T-helper 17 cell (primary cell): Measurements from ENCODE around the gene PLA2R1. TPM values are rescaled to one million over a fixed set of nuclear protein-coding genes. Genes with fewer than 3 reads are reported as not detected.
A peak's percentile ranks its signal among the peaks of the same experiment; 100 is the strongest.

Source experiments
- ATAC-seq: fragments of 150-1000 bp; cut with Tn5 transposase; 2 replicates; pipeline ENCODE4 v1.10.0; 2021; ENCODE audit warnings: mild to moderate bottlenecking, moderate library complexity
- DNase-seq, 3 donors: peaks; one replicate each; pipeline versions ENCODE4 v3.0.0 to v3.0.0-alpha.2; 2020 to 2021
- H3K9me3 ChIP-seq: one replicate; pipeline ENCODE4 v1.7.0; 2013; ENCODE audit warnings: low read length, mild to moderate bottlenecking; ENCODE audit not compliant: control insufficient read depth, poor library complexity, severe bottlenecking
- H3K27ac Mint-ChIP-seq: one replicate; pipeline ENCODE4 v1.8.0; 2022; ENCODE audit warnings: mild to moderate bottlenecking, moderate library complexity, mixed read lengths
- H3K27me3 Mint-ChIP-seq: one replicate; pipeline ENCODE4 v1.8.0; 2022; ENCODE audit warnings: mixed read lengths
- H3K36me3 Mint-ChIP-seq: one replicate; pipeline ENCODE4 v1.8.0; 2022; ENCODE audit warnings: low read depth, mixed read lengths
- H3K4me1 Mint-ChIP-seq: one replicate; pipeline ENCODE4 v1.8.0; 2022; ENCODE audit warnings: mild to moderate bottlenecking, mixed read lengths
- H3K4me3 Mint-ChIP-seq: one replicate; pipeline ENCODE4 v1.8.0; 2022; ENCODE audit warnings: mild to moderate bottlenecking, moderate library complexity, mixed read lengths
- total RNA-seq, 4 donors: library from RNA in 2 of 4; stranded (reverse) in 2 of 4; gene quantifications; one replicate each; pipeline ENCODE4 v1.2.3 and lab custom pipeline; 2022 to 2026

Gene PLA2R1
- total RNA-seq, 2 donors from 2014 or later: not detected

GRCh38 chr2:159942146-159942545 is 120.3 kb downstream of the PLA2R1 start:
- no peak for ATAC-seq
- no peaks in the 10 kb centered on the region for H3K9me3 ChIP-seq
- H3K4me1 Mint-ChIP-seq: no peaks in the 10 kb centered on the region
- H3K27me3 Mint-ChIP-seq: peaks cover 7% of the 10 kb centered on the region
- H3K27ac Mint-ChIP-seq: no peak overlapping the region
- no peaks in the 10 kb centered on the region for H3K36me3 Mint-ChIP-seq
- DNase-seq: no peak
- H3K4me3 Mint-ChIP-seq: no peak overlapping the region

DNA sequence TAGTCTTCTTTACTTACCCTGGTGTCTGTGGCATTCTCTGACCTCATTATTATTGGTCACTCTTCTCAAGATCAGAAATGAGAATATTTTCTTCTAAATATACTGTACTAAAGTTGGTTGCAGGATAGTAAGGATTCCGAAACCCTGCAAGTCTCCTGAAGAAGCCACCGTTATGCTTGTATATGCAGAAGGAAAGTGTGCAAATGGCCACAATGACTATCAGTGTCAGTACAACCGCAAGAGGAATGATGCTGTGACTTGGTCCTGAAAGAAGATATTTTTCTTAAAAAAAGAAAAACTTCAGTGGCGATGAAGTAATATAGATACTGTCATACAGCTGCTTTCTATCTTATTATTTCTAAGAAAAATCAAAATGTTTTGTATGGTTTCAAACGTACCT is 120.7 kb downstream of the PLA2R1 start:
- Mint-ChIP-seq H3K27me3 (peaks cover 8% of the 10 kb centered on the region), H3K36me3 (no peaks in the 10 kb centered on the region), H3K4me3 (no peak overlapping the region), H3K4me1 (no peaks in the 10 kb centered on the region), H3K27ac (no peak overlapping the region)
- no peaks in the 10 kb centered on the region for H3K9me3 ChIP-seq
- DNase-seq (no peak), ATAC-seq (no peak)

DNA sequence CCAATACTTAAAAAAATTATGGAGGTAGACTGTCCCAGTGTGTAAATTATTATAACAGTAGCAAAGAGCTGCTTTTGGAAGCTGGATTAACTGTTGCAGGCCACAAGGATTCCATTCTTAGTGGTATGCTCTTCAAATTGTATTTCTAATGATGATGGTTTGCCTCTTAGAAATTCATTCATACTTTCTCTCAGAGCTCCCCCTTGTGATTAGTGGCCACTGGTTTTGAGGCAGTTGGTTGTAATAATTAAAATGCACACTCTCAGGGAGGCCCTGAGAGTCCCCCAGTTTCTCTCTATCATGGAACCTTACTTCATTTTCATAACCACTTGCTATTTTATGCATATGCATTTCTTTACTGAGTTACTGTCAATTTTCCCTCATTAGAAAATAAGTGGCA is 122.5 kb downstream of the PLA2R1 start:
- no peaks in the 10 kb centered on the region for H3K9me3 ChIP-seq
- DNase-seq (no peak), ATAC-seq (no peak)
- Mint-ChIP-seq H3K27ac (no peak overlapping the region), H3K27me3 (peaks cover 13% of the 10 kb centered on the region), H3K36me3 (peaks cover 2% of the 10 kb centered on the region), H3K4me1 (no peaks in the 10 kb centered on the region), H3K4me3 (no peak overlapping the region)

DNA sequence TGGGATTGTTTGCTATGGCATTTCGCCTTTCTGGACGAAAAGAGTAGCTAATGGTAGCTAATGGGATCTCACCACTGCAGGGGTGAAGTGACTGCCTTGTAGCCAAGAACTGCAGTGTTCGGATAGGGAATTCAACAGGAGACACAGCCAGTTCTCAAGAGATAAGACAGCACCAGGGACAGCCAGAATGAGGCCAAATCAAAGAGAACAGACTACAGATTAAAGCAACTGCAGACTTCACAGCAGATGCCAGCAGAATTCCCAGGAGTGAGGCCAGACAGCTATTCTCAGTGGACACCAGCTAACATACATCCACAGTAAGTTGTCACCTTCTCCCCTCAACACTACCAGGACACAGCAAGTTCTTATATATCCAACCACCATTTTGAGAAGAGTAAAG is 124.0 kb downstream of the PLA2R1 start:
- H3K27ac Mint-ChIP-seq: no peak overlapping the region
- H3K4me3 Mint-ChIP-seq: no peak overlapping the region
- ATAC-seq (no peak), DNase-seq (no peak)
- H3K27me3 Mint-ChIP-seq: peaks cover 15% of the 10 kb centered on the region
- H3K36me3 Mint-ChIP-seq: peaks cover 2% of the 10 kb centered on the region
- H3K4me1 Mint-ChIP-seq: no peaks in the 10 kb centered on the region
- H3K9me3 ChIP-seq: no peaks in the 10 kb centered on the region

GRCh38 chr2:159936471-159936870 is 125.9 kb downstream of the PLA2R1 start:
- no peak for DNase-seq
- Mint-ChIP-seq H3K4me1 (peaks cover 2% of the 10 kb centered on the region), H3K27me3 (peaks cover 15% of the 10 kb centered on the region), H3K36me3 (peaks cover 2% of the 10 kb centered on the region), H3K4me3 (no peak overlapping the region), H3K27ac (no peak overlapping the region)
- ATAC-seq: no peak
- no peaks in the 10 kb centered on the region for H3K9me3 ChIP-seq

DNA sequence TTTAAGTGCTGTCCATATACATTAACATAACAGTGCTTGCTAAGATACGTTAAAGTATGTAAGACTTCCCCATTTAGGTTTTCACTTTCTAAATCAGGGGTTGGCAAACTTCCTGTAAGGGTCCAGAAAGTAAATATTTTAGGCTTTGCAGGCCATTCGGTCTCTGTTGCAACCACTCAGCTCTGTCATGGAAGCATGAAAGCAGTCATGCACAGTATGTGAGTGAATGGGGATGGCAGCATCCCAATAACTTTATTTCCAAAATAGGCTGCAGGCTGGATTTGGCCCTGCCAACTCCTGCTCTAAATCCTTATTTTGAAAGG is 128.7 kb downstream of the PLA2R1 start:
- H3K27ac Mint-ChIP-seq: no peak overlapping the region
- H3K4me3 Mint-ChIP-seq: no peak overlapping the region
- peaks cover 2% of the 10 kb centered on the region for H3K36me3 Mint-ChIP-seq
- ATAC-seq (no peak), DNase-seq (no peak)
- peaks cover 15% of the 10 kb centered on the region for H3K27me3 Mint-ChIP-seq
- H3K9me3 ChIP-seq: no peaks in the 10 kb centered on the region
- peaks cover 2% of the 10 kb centered on the region for H3K4me1 Mint-ChIP-seq

GRCh38 chr2:159933040-159933726 is 129.2 kb downstream of the PLA2R1 start:
- Mint-ChIP-seq H3K4me3 (no peak overlapping the region), H3K36me3 (peaks cover 2% of the 10 kb centered on the region), H3K27me3 (peaks cover 15% of the 10 kb centered on the region), H3K27ac (no peak overlapping the region), H3K4me1 (peaks cover 2% of the 10 kb centered on the region)
- DNase-seq (no peak), ATAC-seq (no peak)
- H3K9me3 ChIP-seq: no peaks in the 10 kb centered on the region

- H3K27ac Mint-ChIP-seq: no peak overlapping the region
- no peak overlapping the region for H3K4me3 Mint-ChIP-seq
- peaks cover 8% of the 10 kb centered on the region for H3K4me1 Mint-ChIP-seq
- peaks cover 29% of the 10 kb centered on the region for H3K27me3 Mint-ChIP-seq
- DNase-seq (no peak), ATAC-seq (no peak)
- peaks cover 3% of the 10 kb centered on the region for H3K36me3 Mint-ChIP-seq
- H3K9me3 ChIP-seq: no peaks in the 10 kb centered on the region
Measured at GRCh38 chr2:159926695-159927094, 135.7 kb downstream of the PLA2R1 start.

GRCh38 chr2:159925975-159926374 is 136.4 kb downstream of the PLA2R1 start:
- Mint-ChIP-seq H3K4me1 (peaks cover 12% of the 10 kb centered on the region), H3K27ac (no peak overlapping the region), H3K27me3 (peaks cover 35% of the 10 kb centered on the region), H3K36me3 (peaks cover 3% of the 10 kb centered on the region), H3K4me3 (no peak overlapping the region)
- H3K9me3 ChIP-seq: no peaks in the 10 kb centered on the region
- no peak for ATAC-seq
- no peak for DNase-seq

- peaks cover 6% of the 10 kb centered on the region for H3K36me3 Mint-ChIP-seq
- peaks cover 15% of the 10 kb centered on the region for H3K4me1 Mint-ChIP-seq
- ATAC-seq (no peak), DNase-seq (no peak)
- no peak overlapping the region for H3K4me3 Mint-ChIP-seq
- H3K9me3 ChIP-seq: no peaks in the 10 kb centered on the region
- no peak overlapping the region for H3K27ac Mint-ChIP-seq
- peaks cover 51% of the 10 kb centered on the region for H3K27me3 Mint-ChIP-seq
Measured at GRCh38 chr2:159922563-159922962, 139.9 kb downstream of the PLA2R1 start.

GRCh38 chr2:159921752-159922404 is 140.5 kb downstream of the PLA2R1 start:
- H3K4me3 Mint-ChIP-seq: peak overlapping the region; percentile 15
- DNase-seq: peak; percentile 50 to 63 (median 54)
- peaks cover 8% of the 10 kb centered on the region for H3K36me3 Mint-ChIP-seq
- no peaks in the 10 kb centered on the region for H3K9me3 ChIP-seq
- H3K27ac Mint-ChIP-seq: no peak overlapping the region
- ATAC-seq: peak; percentile 98
- H3K27me3 Mint-ChIP-seq: peaks cover 53% of the 10 kb centered on the region
- H3K4me1 Mint-ChIP-seq: peaks cover 15% of the 10 kb centered on the region

DNA sequence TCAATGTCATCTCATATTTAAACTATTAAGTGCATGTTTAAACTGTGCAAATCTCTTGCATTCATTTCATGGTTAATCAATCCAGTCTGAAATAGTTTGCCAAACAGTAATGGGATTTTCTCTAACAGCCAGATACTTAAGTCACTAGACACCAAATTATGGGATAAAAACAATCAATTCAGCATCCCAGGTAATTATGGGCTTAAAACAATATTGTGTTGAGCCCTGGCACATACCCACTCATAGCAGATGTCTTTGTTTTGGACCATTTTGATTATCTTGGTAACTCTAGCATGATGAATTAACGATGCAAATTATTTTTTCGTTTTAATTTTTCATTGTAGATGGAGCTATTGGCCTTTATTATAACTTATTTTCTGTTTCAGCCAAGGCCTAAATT is 145.9 kb downstream of the PLA2R1 start:
- Mint-ChIP-seq H3K4me1 (peaks cover 6% of the 10 kb centered on the region), H3K27me3 (peaks cover 58% of the 10 kb centered on the region), H3K4me3 (no peak overlapping the region), H3K36me3 (peaks cover 11% of the 10 kb centered on the region), H3K27ac (no peak overlapping the region)
- no peaks in the 10 kb centered on the region for H3K9me3 ChIP-seq
- ATAC-seq (no peak), DNase-seq (no peak)

DNA sequence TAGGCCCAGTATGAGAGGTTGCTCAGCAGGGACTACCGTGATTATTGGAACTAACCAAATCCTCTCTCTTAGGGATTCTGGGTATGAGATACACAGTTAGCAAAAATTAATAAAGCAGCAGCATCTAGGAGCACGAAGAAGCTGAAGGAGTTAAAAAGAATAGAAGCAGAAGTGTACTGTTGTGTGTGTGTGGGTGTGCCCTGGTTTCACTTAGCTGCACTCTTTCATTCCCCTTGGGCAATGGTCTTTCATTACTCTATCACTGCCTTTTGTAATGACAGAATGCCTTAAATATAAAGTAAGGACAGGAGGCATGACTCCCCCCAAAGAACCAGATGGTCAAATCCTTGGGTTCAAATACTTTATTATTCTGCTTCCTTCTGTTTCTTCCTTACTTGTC is 148.5 kb downstream of the PLA2R1 start:
- peaks cover 55% of the 10 kb centered on the region for H3K27me3 Mint-ChIP-seq
- H3K36me3 Mint-ChIP-seq: peaks cover 11% of the 10 kb centered on the region
- no peak overlapping the region for H3K27ac Mint-ChIP-seq
- ATAC-seq (no peak), DNase-seq (no peak)
- H3K9me3 ChIP-seq: no peaks in the 10 kb centered on the region
- peaks cover 4% of the 10 kb centered on the region for H3K4me1 Mint-ChIP-seq
- H3K4me3 Mint-ChIP-seq: no peak overlapping the region

DNA sequence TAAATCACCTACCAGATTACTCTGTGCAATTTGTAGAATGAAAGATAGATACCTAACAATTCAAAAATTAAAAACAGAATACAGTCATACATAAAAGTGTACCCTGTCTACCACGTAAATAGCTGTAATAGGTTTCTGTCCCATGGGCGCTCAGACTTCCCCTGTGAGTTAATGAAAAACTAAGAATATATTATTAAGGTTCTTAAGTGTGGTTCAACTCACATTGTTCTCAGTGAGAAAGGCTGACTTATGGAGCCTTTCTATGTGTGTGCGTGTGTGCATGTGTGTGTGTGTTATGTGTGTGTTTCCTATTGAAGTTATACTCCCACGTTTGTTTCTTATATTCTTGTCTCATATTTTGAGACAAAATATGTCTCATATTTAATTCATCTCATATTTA is 149.8 kb downstream of the PLA2R1 start:
- H3K4me3 Mint-ChIP-seq: no peak overlapping the region
- no peak for ATAC-seq
- H3K4me1 Mint-ChIP-seq: peaks cover 2% of the 10 kb centered on the region
- H3K27me3 Mint-ChIP-seq: peaks cover 48% of the 10 kb centered on the region
- H3K9me3 ChIP-seq: no peaks in the 10 kb centered on the region
- H3K27ac Mint-ChIP-seq: no peak overlapping the region
- H3K36me3 Mint-ChIP-seq: peaks cover 11% of the 10 kb centered on the region
- no peak for DNase-seq
